ENCODE measurements around the gene NDUFAF2.
"Not testable (repeated sequence)": the region's sequence is repeated elsewhere in the genome, so short reads cannot be mapped to it uniquely, and the experiment has no call there.

NDUFAF2 gene

DNA sequence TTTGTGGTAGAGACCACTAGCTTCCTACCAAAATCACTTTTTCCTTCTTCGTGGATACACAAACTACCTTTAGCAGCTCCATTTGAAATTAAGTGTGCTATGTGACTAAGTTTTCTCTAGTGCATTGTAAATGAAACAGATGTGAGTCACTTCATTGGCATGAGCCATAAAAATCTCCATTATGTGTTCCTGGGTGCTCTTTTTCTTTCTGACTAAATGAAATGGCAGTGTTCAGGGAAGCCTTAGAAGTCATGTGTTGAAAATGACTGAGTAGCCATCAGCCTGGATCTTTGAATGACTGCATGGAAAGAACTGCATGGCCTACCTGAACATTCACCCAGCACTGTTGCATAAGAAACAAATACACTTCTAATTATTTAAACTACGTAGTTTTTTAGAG lies 107.9 kb downstream of the NDUFAF2 start:
- no peak for DNase-seq

DNA sequence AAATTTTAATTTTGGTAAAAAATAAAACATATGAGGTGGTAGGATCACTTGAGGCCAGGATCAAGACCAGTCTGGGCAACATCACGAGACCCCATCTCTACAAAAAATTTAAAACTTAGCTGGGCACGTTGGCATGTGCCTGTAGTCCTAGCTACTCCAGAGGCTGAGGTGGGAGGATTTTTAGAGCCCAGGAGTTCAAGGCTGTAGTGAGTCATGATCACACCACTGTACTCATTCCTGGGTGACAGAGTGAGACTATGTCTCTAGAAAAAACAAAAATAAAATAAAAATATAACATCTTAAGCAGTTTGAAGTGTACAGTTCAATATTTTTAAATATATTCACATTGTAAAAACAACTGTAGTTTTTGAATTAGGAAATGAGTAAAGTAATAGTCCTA lies 108.9 kb downstream of the NDUFAF2 start:
- no peak for DNase-seq

DNA sequence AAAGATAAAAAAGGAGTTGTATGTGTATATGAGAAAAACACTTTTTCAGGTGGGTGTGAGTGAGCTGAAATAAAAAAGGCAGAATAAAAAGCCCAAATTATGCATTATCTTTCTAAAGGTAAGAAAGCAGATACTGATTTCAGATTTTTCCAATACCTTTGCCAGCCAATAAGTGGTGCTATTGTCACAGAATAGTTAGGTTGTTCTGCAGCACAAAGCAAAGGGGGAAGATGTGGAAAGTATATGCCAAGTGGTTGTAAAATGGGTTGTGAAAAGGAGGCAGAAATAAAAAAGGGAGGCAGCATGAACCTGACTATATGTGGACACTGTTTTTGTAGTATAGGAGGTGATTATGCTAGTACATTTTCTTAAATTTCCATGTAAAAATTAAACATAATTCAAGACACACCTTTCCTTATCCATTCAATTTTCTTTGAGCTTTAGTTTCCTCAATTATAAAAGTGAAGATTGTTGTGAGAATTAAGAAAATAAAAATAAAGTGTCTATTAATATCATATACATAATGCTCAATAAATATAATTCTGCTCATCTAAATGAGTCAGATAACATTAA lies 110.5 kb downstream of the NDUFAF2 start:
- no peak for DNase-seq

DNA sequence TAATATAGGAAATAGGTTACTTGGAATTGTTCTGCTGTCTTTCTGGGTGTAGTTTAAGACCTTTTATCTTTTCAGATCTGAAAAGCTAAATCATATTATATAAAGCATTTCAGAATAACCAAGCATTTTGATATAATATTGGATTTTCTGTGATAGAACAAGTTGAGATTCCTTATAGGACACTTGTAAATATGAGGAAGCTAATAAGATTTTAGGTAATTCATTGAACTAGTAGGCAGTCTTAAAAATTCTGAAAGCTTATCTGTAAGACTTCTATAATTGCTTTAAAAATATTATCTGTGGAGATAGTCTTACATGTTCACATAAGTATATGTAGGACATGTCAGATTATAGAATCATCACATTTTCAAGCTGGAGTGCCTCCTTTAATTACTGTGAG lies 114.5 kb downstream of the NDUFAF2 start:
- no peak for DNase-seq

DNA sequence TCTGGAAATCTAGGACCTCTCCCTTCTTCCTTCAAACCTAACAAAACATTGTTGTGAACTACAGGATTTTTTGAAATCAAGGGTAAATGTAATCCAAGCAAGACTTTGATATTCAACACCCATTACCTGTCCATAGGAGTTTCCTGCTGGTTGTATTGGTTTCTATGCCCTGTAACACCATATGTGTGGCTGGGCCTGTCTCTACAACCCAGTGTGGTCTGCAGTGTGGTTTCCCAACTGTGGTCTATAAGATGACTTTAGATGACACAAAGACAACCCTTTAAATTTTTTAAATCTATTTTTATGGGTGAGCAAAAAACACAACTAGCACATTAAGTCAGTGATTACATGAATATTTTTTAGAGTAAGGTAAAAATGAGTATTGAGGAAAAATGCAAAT lies 124.1 kb downstream of the NDUFAF2 start:
- DNase-seq: no peak

DNA sequence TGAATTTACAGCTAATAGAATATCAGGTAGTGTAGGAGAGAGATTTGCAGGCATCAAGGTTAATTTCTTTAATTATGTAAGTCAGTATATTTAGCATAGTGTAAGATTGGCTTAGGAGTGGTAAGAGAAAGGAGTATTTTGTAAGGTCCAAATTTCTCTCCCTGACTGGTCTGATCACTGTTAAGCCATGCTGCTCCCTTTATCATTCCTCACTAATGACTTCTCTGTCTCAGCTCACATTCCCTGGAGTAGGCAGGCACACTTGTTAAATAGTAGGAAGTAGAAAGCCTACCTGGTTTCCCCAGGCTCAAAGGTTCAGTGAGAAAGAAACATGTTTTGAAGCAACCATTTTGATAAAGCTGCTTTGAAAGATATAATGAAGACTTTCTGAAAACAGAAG lies 126.5 kb downstream of the NDUFAF2 start:
- DNase-seq: no peak

DNA sequence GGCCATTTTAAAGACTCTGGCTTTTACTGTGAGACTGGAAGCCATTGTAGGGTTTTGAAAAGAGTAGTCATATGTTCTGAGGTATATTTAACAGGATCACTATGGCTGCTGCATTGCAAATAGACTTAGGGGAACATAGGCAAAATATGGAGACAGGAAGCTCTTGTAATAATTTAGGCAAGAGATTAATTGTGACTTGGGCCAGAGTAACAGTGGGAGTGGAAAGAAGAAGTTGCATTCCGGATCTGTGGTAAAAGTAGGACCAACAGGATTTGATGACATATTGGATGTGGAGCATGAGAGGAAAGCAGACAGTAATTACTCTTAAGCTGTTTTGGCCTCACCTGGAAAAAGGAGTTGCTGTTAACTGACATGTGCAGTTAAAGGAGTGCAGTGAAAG lies 131.6 kb downstream of the NDUFAF2 start:
- no peak for DNase-seq

DNA sequence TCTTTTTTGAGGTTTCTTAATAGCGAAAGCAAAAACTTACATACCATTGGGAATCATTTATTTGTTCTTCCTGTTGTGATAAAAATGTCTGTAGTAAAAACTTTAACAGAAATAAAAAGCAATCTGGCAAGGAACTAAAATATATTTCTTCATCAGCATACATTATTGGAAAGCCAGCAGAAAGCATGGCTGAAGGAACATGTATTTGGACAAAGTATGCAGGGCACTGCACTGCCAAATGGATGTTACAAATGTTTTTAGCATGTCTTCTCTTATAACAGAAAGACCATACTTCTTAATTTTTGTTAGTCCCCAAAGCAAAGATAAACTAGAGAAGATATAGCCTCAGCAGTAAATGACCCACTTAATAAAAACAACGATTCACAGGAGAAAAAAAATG lies 136.7 kb downstream of the NDUFAF2 start:
- DNase-seq: no peak

DNA sequence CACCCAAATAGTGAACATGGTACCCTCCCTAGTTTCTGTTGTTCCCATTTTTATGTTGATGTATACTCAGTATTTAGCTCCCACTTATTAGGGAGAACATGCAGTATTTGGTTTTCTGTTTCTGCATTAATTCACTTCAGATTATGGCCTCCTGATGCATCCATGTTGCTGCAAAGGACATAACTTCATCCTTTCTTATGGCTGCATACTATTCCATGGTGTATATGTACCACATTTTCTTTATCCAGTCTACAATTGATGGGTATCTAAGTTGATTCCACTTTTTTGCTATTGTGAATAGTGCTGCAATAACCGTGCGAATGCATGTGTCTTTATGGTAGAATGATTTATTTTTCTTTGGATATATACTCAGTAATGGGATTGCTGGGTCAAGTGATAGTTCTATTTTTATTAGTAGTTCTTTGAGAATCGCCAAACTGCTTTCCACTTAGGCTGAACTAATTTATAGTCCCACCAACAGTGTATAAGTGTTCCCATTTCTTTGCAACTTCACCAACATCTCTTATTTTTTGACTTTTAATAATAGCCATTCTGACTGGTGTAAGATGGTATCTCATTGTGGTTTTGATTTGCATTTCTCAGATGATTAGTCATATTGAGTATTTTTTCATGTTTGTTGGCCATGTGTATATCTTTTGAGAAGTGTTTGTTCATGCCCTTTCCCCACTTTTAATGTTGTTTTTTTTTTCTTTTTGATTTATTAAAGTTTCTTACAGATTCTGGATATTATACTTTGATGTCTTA lies 137.7 kb downstream of the NDUFAF2 start:
- DNase-seq: no peak

DNA sequence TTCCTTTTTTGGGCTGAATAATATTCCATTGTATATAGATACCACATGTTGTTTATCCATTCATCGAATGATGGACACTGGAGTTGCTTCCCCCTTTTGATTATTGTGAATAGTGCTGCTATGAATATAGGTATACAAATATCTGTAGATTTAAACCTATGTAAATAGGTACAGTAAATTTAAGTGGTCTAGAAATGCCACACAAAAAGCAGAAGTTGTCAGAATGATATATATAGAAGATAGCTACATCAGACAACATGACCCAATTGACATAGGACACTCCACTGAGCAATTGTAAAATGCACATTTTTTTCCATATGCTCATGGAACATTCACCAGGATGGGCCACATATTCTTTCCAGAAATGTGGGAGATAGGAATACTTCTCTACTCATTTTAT lies 139.7 kb downstream of the NDUFAF2 start:
- DNase-seq: no peak

DNA sequence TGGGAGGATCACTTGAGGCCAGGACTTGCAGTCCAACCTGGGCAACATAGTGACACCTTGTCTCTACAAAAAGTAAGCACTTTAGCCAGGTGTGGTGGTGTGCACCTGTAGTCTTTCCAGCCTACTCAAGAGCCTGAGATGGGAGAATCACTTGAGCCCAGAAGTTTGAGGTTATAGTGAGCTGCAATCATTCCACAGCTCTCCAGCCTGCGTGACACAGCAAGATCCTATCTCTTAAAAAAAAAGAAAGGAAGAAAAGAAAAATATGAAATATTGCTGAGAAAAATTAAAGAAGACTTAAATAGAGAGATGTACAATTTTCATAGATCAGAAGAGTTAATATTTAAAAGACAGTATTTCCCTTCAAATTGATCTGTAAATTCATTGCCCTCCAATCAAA lies 140.9 kb downstream of the NDUFAF2 start:
- DNase-seq: no peak

DNA sequence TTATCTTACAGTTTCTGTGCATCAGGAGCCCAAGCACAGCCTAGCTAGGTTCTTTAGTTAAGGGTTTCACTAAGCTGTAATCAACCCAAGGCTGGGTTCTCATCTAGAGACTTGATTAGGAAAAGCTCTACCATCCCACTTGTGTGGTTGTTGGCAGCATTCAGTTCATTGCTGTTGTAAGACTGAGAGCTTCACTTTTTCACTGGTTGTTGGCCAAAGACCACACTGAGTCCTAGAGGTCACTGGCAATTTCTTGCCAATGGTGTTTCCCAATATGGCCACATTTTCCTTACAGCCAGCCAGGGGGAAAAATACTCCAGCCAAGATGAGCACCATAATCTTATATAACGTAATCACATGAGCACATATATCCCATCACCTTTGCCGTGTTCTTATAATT lies 142.9 kb downstream of the NDUFAF2 start:
- DNase-seq: no peak

DNA sequence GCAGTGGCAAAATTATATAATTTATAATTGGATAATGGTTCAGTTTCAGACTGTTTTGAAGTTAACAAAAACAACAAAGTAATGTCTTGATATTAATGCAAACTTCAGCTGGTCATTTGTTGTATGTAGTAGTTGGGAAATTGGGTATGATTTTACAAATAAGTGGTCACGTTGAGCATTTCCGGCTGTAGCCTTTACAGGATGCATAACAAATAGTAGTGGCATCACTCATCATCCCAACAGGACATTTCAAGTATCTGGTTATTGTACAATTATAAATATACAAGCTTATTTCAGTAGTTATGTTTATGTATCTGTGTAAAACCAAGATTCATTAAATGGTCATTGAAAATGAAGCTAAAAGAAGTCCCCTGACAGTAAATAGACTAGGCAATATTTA lies 144.3 kb downstream of the NDUFAF2 start:
- DNase-seq: no peak

DNA sequence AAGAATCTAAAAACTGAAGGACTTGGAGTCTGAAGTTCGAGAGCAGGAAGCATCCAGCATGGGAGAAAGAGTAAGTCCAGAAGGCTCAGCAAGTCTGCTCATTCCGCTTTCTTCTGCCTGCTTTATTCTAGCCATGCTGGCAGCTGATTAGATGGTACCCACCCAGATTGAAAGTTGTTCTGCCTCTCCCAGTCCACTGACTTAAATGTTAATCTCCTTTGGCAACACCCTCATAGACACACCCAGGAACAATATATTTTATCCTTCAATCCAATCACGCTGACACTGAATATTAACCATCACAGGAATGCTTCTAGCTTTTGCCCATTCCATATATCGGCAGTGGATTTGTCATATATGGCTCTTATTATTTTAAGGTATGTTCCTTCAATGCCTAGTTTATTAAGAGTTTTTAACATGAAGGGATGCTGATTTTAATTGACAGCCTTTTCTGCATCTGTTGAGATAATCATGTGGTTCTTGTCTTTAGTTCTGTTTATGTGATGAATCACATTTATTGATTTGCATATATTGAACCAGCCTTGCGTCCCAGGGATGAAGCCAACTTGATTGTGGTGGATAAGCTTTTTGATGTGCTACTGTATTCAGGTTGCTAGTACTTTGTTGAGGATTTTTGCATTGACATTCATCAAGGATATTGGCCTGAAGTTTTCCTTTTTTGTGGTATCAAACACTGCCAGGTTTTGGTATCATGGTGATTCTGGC lies 148.2 kb downstream of the NDUFAF2 start:
- not testable (repeated sequence) for DNase-seq

DNA sequence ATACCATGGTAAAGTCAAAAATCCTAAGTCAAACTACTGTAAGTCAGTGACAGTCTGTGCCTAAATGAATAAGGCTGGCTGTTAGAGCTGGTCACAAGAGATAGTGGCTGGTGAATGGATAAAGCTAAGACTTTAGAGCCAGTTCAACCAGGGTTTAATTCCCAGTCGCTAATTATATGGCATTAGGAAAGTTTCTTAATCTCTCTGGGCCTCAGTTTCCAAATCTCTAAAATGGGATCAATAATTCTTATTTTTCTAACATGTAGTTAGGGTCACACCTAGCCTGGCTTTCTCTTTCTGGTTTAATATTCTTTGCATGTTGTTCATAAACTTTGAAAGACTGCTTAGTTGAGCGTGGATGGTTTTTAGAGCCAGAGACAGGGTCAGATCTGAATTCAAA lies 152.5 kb downstream of the NDUFAF2 start:
- no peak for DNase-seq

DNA sequence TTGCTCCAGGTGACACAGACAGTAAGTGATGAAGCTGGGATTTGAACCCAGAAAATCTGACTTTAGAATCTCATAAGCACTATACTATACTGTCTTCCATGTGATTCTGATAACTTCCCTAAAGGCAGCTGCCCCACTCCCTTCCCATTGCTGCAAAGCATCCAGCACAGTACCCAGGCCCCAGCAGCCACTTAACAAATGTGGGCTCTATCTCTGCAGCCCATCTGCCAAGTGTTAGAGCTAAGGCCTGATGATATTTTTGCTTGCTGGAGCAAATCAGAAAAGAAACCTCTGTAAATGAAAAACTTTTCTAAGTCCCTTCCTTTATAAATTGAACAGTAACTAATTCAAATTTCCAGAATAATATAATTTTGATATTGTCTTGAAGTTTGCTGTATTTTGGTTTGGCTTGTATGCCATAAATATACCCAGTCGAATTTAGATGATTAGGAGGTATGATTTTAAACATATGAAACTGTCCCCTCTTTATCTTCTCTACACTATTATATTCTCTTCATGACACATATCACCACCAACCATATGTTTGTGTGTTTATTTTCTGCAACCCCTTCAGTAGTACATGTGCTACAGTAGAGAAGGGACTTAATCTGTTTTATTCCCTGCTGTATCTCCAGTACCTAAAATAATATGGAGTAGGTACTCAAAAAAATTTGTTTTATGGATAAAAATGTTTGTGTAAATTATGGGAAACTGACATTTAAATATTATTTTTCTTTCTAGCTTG lies 153.4 kb downstream of the NDUFAF2 start:
- no peak for DNase-seq

DNA sequence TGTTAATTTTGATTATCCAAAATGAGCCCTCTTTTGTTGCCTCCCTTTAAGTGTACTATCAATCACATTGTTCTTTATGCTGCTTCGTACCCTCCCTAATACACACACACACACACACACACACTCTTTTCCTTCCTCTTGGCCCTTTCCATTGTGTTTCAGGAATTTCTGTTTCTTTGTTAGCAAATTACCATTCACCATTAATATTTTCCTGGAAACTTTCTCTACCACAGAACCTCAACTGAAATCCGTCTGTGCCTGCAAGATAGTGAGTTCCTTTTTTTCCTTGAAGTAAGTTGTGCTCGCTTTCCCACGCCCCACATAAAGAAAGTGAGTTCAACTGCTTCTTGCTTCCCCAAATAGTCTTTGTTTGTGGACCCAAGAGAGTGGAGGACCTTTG lies 155.4 kb downstream of the NDUFAF2 start:
- DNase-seq: no peak

DNA sequence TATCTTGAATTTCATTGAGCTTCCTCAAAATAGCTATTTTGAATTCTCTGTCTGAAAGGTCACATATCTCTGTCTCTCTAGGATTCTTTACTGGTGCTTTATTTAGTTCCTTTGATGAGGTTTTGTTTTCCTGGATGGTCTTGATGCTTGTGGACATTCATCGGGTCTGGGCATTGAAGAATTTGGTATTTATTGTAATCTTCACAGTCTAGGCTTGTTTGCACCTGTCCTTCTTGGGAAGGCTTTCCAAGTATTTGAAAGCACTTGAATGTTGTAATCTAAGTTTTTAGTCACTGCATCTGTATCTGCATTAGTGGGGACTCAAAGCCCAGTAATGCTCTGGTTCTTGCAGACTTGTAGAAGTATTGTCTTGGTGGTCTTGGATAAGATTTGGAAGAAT lies 169.4 kb downstream of the NDUFAF2 start:
- DNase-seq: no peak

DNA sequence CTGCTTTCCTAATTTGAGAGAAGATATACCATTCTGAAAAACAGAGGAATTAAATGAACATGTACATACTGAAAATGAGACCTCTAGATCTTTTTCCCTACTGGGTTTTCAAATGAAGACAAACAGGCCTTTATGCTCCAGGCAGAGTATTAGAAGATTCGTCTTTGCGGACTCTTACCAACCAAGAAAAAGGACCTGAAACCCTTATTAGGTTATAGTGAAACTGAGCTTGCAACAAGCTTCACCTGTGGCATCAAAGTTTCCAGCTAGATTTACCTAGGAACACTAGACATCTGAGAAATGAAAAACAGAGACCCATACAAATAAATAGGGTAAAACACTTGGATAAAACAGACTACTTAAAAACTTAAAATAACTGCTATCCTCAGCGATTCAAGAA lies 171.0 kb downstream of the NDUFAF2 start:
- no peak for DNase-seq

DNA sequence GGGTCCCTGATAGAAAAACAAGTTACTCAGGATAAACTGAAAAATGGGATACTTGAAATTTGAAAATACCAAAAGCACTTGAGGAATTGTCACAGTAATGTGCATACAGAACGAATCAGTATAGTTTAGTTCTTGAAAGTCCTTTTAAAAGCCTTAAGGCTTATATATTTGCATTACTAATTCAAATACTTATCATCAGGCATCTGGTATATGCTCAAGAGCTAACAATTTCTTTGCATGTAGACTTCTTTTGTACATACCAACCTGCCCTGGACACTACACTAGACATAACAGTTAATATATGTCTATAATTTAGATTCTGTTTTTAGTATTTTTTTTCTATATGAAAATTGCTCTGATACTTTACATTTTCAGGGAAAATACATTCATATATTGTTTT lies 174.1 kb downstream of the NDUFAF2 start:
- no peak for DNase-seq

DNA sequence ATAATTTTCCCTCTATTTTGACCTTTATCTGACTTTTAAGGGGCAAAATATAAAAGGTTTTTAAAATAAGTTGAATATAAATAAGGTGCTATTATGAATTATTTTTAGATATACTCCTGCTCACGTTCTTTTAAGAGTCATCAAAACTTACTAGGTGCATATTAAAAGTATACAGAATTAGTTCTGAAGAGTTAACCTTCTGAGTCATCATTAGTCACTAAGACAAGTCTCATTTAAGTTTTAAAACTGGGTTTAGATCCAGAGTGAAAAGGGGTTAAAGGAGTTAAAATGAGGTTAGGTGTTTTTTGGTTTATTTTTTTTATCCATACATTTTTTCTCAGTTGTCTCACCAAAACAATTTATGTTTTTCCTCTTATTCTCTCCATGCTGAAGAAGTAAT lies 175.5 kb downstream of the NDUFAF2 start:
- no peak for DNase-seq

DNA sequence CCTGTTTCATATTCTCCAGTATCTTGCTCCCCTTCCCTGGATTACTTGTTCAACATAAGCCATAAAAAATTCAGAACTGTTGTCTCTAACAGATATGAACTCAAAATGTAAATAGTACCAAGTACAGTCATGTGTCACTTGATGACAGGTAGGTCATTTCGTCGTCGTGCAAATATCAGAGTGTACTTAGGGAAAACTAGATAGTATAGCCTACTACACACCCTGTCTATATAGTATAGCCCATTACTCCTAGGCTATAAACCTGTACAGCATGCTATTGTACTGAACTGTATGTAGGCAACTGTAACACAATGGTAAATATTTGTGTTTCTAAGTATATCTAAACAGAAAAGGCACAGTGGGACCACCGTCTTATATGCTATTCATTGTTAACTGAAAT lies 178.1 kb downstream of the NDUFAF2 start:
- no peak for DNase-seq

DNA sequence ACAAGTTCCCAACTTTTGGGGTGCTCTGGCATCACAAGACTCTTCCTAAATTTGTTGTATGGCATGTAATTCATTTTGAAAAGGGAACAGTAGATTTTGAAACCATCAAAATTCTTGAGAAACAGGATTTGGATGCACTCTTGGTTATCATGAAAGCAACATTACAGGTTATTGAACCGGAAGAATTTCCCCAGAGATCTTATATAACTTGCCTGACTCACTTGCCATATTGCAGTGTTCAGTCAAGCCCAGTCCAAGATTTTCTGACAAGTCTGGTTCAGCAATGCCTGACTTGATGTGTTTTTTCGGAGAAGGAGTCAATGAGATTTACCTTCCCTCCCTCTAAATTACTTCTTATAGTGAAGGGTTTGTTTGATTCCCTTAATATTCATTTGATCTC lies 185.3 kb downstream of the NDUFAF2 start:
- no peak for DNase-seq

DNA sequence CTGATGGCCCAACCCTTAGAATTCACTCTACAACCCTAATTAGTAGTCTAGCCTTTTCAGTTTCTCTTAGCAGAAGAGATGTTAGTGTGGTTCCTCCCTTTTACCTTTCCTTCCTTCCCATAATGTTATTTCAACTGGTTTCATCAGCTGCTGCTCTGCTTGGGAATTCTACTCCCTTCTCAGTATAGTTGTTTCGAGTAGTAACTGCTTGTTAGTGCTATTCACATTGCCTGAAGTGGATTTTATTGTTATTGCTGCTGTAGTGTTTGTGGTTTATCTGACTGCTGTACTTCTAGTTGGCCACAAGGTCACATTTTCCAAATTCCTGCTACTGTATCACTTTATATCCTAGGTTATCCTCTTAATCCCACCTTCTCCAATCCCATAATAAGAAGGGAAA lies 187.6 kb downstream of the NDUFAF2 start:
- DNase-seq: no peak

Data from stimulated activated CD4-positive, alpha-beta T cell treated with anti-CD3 and anti-CD28 coated beads, Interleukin-2, amount 100 ng/mL, for 48 hours (primary cell).